DOHH2 (cell line): ENCODE results near the gene OR5K2.
A peak's percentile ranks its signal among the peaks of the same experiment; 100 is the strongest.

Source experiments
- H3F3A ChIP-seq: fragments of 200-600 bp; sonication (generic), shearing (Covaris generic); 2 replicates; pipeline ENCODE4 v1.6.0; 2016; ENCODE audit warnings: antibody characterized with exemption, mild to moderate bottlenecking; ENCODE audit not compliant: control insufficient read depth, insufficient read depth
- H3K27ac ChIP-seq: fragments of 200-600 bp; sonication (generic); 2 replicates; pipeline ENCODE4 v1.5.1; 2014; ENCODE audit warnings: low read depth, mild to moderate bottlenecking, low read length, moderate library complexity
- H3K27me3 ChIP-seq: fragments of 200-600 bp; sonication (generic); 2 replicates; pipeline ENCODE4 v1.6.1; 2014; ENCODE audit warnings: mild to moderate bottlenecking, low read length, mixed read lengths; ENCODE audit not compliant: control insufficient read depth
- H3K36me3 ChIP-seq: fragments of 200-600 bp; sonication (generic); 2 replicates; pipeline ENCODE4 v1.6.1; 2014; ENCODE audit warnings: mild to moderate bottlenecking, low read length, moderate library complexity, mixed read lengths; ENCODE audit not compliant: control insufficient read depth
- H3K4me1 ChIP-seq: fragments of 200-600 bp; sonication (generic); 2 replicates; pipeline ENCODE4 v1.6.1; 2014; ENCODE audit warnings: mild to moderate bottlenecking, low read length, mixed read lengths; ENCODE audit not compliant: control insufficient read depth
- H3K4me2 ChIP-seq: fragments of 200-600 bp; sonication (generic); 2 replicates; pipeline ENCODE4 v1.6.0; 2014; ENCODE audit warnings: mild to moderate bottlenecking, low read length, moderate library complexity
- H3K4me3 ChIP-seq: fragments of 200-600 bp; sonication (generic); 2 replicates; pipeline ENCODE4 v1.5.1; 2014; ENCODE audit warnings: mild to moderate bottlenecking, low read length, mixed read lengths
- H3K79me2 ChIP-seq: fragments of 200-600 bp; sonication (generic); 2 replicates; pipeline ENCODE4 v1.6.1; 2014; ENCODE audit warnings: mild to moderate bottlenecking, low read length, mixed read lengths; ENCODE audit not compliant: control insufficient read depth
- H3K9me2 ChIP-seq: fragments of 200-600 bp; sonication (generic); replicated peaks from 2 replicates; pipeline ENCODE4 v1.6.1; 2014; ENCODE audit warnings: mild to moderate bottlenecking, low read length, mixed read lengths; ENCODE audit not compliant: control insufficient read depth
- H3K9me3 ChIP-seq: fragments of 200-600 bp; sonication (generic); 2 replicates; pipeline ENCODE4 v1.6.1; 2014; ENCODE audit warnings: antibody characterized with exemption, low read length, mixed read lengths; ENCODE audit not compliant: control insufficient read depth, insufficient read depth
- H4K20me1 ChIP-seq: fragments of 200-600 bp; sonication (generic); 2 replicates; pipeline ENCODE4 v1.6.0; 2014; ENCODE audit warnings: low read depth, mild to moderate bottlenecking, antibody characterized with exemption, low read length, moderate library complexity; ENCODE audit not compliant: control insufficient read depth, insufficient read depth
- EZH2phosphoT487 ChIP-seq: fragments of 200-600 bp; sonication (generic); IDR thresholded peaks from 2 replicates; pipeline ENCODE4 v1.6.1; 2017; ENCODE audit warnings: borderline replicate concordance, mild to moderate bottlenecking, antibody characterized with exemption, low read length, moderate library complexity, mixed read lengths
- TF ChIP-seq, protein P1 (sequence below): fragments of 200-600 bp; sonication (generic); IDR thresholded peaks from one replicate; pipeline ENCODE4 v1.5.1; 2014; ENCODE audit warnings: antibody characterized with exemption, mild to moderate bottlenecking, low read depth, low read length; ENCODE audit not compliant: poor library complexity, severe bottlenecking

Gene OR5K2

DNA sequence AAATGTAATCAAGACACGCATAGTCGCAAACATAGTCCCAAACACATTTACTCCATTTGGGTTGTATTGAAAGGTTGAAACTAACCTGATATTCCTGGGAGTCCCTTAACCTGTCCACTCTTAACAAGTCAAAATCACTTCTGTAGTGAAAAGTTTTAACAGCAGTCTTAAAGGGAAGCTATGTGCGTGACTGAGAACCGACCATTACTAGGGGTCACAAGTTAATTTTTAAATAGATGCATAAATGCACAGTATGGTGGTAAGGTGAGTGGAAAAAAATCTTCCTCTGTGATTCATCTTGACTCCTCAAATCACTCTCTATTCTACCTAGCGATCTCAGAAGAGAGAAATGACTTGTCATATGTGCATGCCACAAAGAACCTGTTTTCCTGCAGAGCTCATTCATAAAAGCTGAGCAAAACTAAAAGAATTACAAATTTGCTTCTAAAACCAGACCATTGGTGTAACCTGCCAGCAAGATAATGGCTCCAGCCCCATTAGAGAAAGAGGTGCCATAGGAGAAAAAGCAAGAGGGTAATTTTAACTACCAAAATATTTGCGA lies 39.1 kb downstream of the OR5K2 start:
- peaks cover 79% of the 10 kb centered on the region for H3K4me1 ChIP-seq
- no peaks in the 10 kb centered on the region for H3K27me3 ChIP-seq
- H3K9me2 ChIP-seq = no peaks in the 10 kb centered on the region
- TF ChIP-seq, protein P1, sequence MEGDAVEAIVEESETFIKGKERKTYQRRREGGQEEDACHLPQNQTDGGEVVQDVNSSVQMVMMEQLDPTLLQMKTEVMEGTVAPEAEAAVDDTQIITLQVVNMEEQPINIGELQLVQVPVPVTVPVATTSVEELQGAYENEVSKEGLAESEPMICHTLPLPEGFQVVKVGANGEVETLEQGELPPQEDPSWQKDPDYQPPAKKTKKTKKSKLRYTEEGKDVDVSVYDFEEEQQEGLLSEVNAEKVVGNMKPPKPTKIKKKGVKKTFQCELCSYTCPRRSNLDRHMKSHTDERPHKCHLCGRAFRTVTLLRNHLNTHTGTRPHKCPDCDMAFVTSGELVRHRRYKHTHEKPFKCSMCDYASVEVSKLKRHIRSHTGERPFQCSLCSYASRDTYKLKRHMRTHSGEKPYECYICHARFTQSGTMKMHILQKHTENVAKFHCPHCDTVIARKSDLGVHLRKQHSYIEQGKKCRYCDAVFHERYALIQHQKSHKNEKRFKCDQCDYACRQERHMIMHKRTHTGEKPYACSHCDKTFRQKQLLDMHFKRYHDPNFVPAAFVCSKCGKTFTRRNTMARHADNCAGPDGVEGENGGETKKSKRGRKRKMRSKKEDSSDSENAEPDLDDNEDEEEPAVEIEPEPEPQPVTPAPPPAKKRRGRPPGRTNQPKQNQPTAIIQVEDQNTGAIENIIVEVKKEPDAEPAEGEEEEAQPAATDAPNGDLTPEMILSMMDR = no peak
- no peak for TF ChIP-seq EZH2phosphoT487
- H3K79me2 ChIP-seq = no peaks in the 10 kb centered on the region
- peak overlapping the region; percentile 60 for H3K27ac ChIP-seq
- H3K9me3 ChIP-seq = no peaks in the 10 kb centered on the region
- peak overlapping the region; percentile 82 for H3K4me2 ChIP-seq
- peaks cover 14% of the 10 kb centered on the region for H3F3A ChIP-seq
- peak overlapping the region; percentile 63 for H3K4me3 ChIP-seq
- no peaks in the 10 kb centered on the region for H4K20me1 ChIP-seq
- H3K36me3 ChIP-seq = no peaks in the 10 kb centered on the region

DNA sequence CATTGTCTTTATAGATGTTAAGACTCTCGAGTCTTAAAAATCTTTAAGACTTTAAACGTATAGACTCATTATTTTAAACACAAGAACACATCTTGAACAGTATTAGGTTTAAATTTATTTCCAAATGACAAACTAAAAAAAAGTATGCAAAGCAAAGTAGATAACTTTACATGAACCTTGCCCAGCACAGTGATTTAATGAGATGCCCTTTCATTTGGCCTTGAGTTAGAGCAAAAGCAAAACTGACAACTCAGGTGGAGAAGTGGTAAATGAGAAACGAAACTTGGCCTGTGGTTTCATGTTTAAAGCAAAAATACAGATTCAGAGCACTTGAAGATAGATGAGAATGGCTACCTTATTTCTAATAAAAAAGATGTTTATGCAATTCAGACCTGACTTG lies 42.9 kb downstream of the OR5K2 start:
- peak overlapping the region; percentile 38 for H3K4me3 ChIP-seq

DNA sequence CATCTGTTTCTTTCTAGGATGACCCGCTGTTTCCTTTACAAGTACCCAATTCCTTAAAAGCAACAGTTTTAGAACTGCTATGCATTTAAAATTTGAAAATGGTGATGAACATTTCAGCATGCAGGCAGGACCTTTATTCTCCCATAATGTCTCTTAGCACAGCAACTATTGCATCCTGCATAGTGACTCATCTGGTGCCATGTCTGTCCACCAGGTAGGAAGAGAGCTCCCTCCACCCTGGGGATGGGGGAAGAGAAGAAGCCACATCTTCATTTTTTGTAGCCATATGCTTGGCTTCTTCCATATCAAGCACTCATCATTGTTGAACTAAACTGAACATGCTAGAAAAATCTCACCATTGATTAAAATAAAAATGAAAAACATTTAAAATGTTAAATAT lies 44.2 kb downstream of the OR5K2 start:
- no peaks in the 10 kb centered on the region for H3K9me3 ChIP-seq
- H3F3A ChIP-seq = peaks cover 6% of the 10 kb centered on the region
- no peak overlapping the region for H3K4me3 ChIP-seq
- H3K4me2 ChIP-seq = no peak overlapping the region
- H3K9me2 ChIP-seq = no peaks in the 10 kb centered on the region
- no peaks in the 10 kb centered on the region for H3K36me3 ChIP-seq
- no peaks in the 10 kb centered on the region for H3K27me3 ChIP-seq
- no peak for TF ChIP-seq EZH2phosphoT487
- TF ChIP-seq, protein P1 = no peak
- peaks cover 56% of the 10 kb centered on the region for H3K4me1 ChIP-seq
- H3K79me2 ChIP-seq = no peaks in the 10 kb centered on the region
- H3K27ac ChIP-seq = no peak overlapping the region
- H4K20me1 ChIP-seq = no peaks in the 10 kb centered on the region

More for the DNA sequence above, 42.9 kb downstream of the OR5K2 start:
- Histone ChIP-seq H3K9me2 (no peaks in the 10 kb centered on the region), H3K9me3 (no peaks in the 10 kb centered on the region), H3K36me3 (no peaks in the 10 kb centered on the region), H4K20me1 (no peaks in the 10 kb centered on the region), H3K27ac (peak overlapping the region; percentile 74), H3F3A (peaks cover 10% of the 10 kb centered on the region), H3K4me1 (peaks cover 62% of the 10 kb centered on the region), H3K4me2 (peak overlapping the region; percentile 53), H3K79me2 (no peaks in the 10 kb centered on the region), H3K27me3 (no peaks in the 10 kb centered on the region)
- TF ChIP-seq EZH2phosphoT487 = no peak
- TF ChIP-seq, protein P1 = no peak
